GM23338 (cell line): ENCODE measurements around the gene PAEP. TPM values are rescaled to one million over a fixed set of nuclear protein-coding genes. Genes with fewer than 3 reads are reported as not detected.

ENCODE experiments used
- ATAC-seq: fragments of 200-7000 bp; cut with Tn5 transposase; 3 replicates; pipeline ENCODE4 v1.9.1; 2020
- DNase-seq: peaks from one replicate; pipeline ENCODE4 v3.0.0-alpha.2; 2015; ENCODE audit warnings: low spot score
- H2AFZ ChIP-seq: fragments of 200-600 bp; sonication (generic); 2 replicates; pipeline ENCODE4 v1.8.0; 2016; ENCODE audit warnings: antibody characterized with exemption, mild to moderate bottlenecking, moderate library complexity
- H3F3A ChIP-seq: fragments of 200-600 bp; sonication (generic); replicated peaks from 2 replicates; pipeline ENCODE4 v1.8.0; 2017; ENCODE audit warnings: antibody characterized with exemption, mixed run types, low read depth
- H3K27ac ChIP-seq: fragments of 200-600 bp; sonication (generic); 2 replicates; pipeline ENCODE4 v1.6.1; 2016; ENCODE audit warnings: low read depth
- H3K27me3 ChIP-seq: fragments of 200-600 bp; sonication (generic); 2 replicates; pipeline ENCODE4 v1.8.0; 2016; ENCODE audit warnings: mild to moderate bottlenecking, mixed run types, moderate library complexity; ENCODE audit not compliant: insufficient read depth
- H3K36me3 ChIP-seq: fragments of 200-600 bp; sonication (generic); 2 replicates; pipeline ENCODE4 v1.8.0; 2016; ENCODE audit warnings: mild to moderate bottlenecking; ENCODE audit not compliant: insufficient read depth
- H3K4me1 ChIP-seq: fragments of 200-600 bp; sonication (generic); 2 replicates; pipeline ENCODE4 v1.8.0; 2016; ENCODE audit warnings: mild to moderate bottlenecking, moderate library complexity; ENCODE audit not compliant: insufficient read depth
- H3K4me2 ChIP-seq: fragments of 200-600 bp; sonication (generic); 2 replicates; pipeline ENCODE4 v1.7.1; 2017; ENCODE audit warnings: mixed run types
- H3K4me3 ChIP-seq: fragments of 200-600 bp; sonication (generic); 2 replicates; pipeline ENCODE4 v1.6.1; 2016; ENCODE audit warnings: mixed run types
- H3K79me2 ChIP-seq: fragments of 200-600 bp; sonication (generic); replicated peaks from 2 replicates; pipeline ENCODE4 v1.8.0; 2017; ENCODE audit warnings: mild to moderate bottlenecking; ENCODE audit not compliant: insufficient read depth
- H3K9me2 ChIP-seq: fragments of 200-600 bp; sonication (generic); 2 replicates; pipeline ENCODE4 v1.8.0; 2017; ENCODE audit not compliant: insufficient read depth
- H4K20me1 ChIP-seq: fragments of 200-600 bp; sonication (generic); replicated peaks from 2 replicates; pipeline ENCODE4 v1.8.0; 2017; ENCODE audit warnings: mild to moderate bottlenecking; ENCODE audit not compliant: insufficient read depth
- H3K27ac Mint-ChIP-seq: 2 replicates; pipeline ENCODE4 v1.8.0; 2020; ENCODE audit warnings: inconsistent platforms, mild to moderate bottlenecking, moderate library complexity, mixed read lengths
- H3K27me3 Mint-ChIP-seq: 3 replicates; pipeline ENCODE4 v1.8.0; 2022; ENCODE audit warnings: low read depth, mild to moderate bottlenecking, moderate library complexity, mixed read lengths, inconsistent platforms; ENCODE audit not compliant: insufficient read depth, poor library complexity
- H3K36me3 Mint-ChIP-seq: 3 replicates; pipeline ENCODE4 v1.8.0; 2021; ENCODE audit warnings: low read depth, mild to moderate bottlenecking, inconsistent platforms, moderate library complexity, mixed read lengths
- H3K4me1 Mint-ChIP-seq: 3 replicates; pipeline ENCODE4 v1.8.0; 2020; ENCODE audit warnings: mild to moderate bottlenecking, inconsistent platforms, mixed read lengths
- H3K4me3 Mint-ChIP-seq: 3 replicates; pipeline ENCODE4 v1.8.0; 2021; ENCODE audit warnings: moderate library complexity, mild to moderate bottlenecking, inconsistent platforms, mixed read lengths
- H3K9me3 Mint-ChIP-seq: 3 replicates; pipeline ENCODE4 v1.8.0; 2020; ENCODE audit warnings: moderate library complexity, mild to moderate bottlenecking, inconsistent platforms, mixed read lengths
- CREB1 ChIP-seq: fragments of 250-450 bp; sonication (Bioruptor Pico); IDR thresholded peaks from 2 replicates; pipeline ENCODE4 v1.5.0; 2020; ENCODE audit warnings: low read depth, mild to moderate bottlenecking, moderate library complexity
- EZH2 ChIP-seq: fragments of 200-600 bp; sonication (generic); IDR thresholded peaks from one replicate; pipeline ENCODE4 v1.8.0; 2017; ENCODE audit warnings: antibody characterized with exemption, mild to moderate bottlenecking, low read depth; ENCODE audit not compliant: unreplicated experiment
- EZH2phosphoT487 ChIP-seq: fragments of 200-600 bp; sonication (generic); IDR thresholded peaks from one replicate; pipeline ENCODE4 v1.8.1; 2018; ENCODE audit warnings: antibody characterized with exemption; ENCODE audit not compliant: unreplicated experiment
- JUNB ChIP-seq: IDR thresholded peaks from one replicate; pipeline ENCODE4 v1.6.1; 2016; ENCODE audit warnings: antibody characterized with exemption; ENCODE audit not compliant: unreplicated experiment
- NANOG ChIP-seq: IDR thresholded peaks from 2 replicates; pipeline ENCODE4 v1.6.1; 2016; ENCODE audit warnings: antibody characterized with exemption, borderline replicate concordance
- POLR2AphosphoS5 ChIP-seq: IDR thresholded peaks from 2 replicates; pipeline ENCODE4 v1.6.1; 2016; ENCODE audit warnings: antibody characterized with exemption, low read depth
- STAT1 ChIP-seq: IDR thresholded peaks from one replicate; pipeline ENCODE4 v1.6.1; 2016; ENCODE audit warnings: antibody characterized with exemption; ENCODE audit not compliant: unreplicated experiment
- ZNF114 ChIP-seq: fragments of 250-450 bp; sonication (Bioruptor Pico); IDR thresholded peaks from 2 replicates; pipeline ENCODE4 v1.5.0; 2020; ENCODE audit warnings: mild to moderate bottlenecking, moderate library complexity
- ZNF331 ChIP-seq: fragments of 250-450 bp; sonication (Bioruptor Pico); IDR thresholded peaks from 2 replicates; pipeline ENCODE4 v1.5.0; 2020; ENCODE audit warnings: low read depth, mild to moderate bottlenecking, moderate library complexity
- polyA plus RNA-seq: library from polyadenylated mRNA; unstranded; fragments of >200 nt; fragmentation: Nextera tagmentation; extraction: Ambion mirVana; gene quantifications from 2 replicates; pipeline ENCODE4 v1.2.1, GENCODE V29; 2016
- total RNA-seq: library from RNA; depleted of rRNA; stranded (reverse); fragments of >200 nt; shearing (Covaris generic); gene quantifications from 2 replicates; pipeline ENCODE4 v1.2.3, GENCODE V29; 2014
- TF ChIP-seq, protein P1 (sequence below): IDR thresholded peaks from 2 replicates; pipeline ENCODE4 v1.6.1; 2016; ENCODE audit warnings: antibody characterized with exemption
- TF ChIP-seq, protein P2 (sequence below): fragments of 250-450 bp; sonication (Bioruptor Pico); IDR thresholded peaks from 2 replicates; pipeline ENCODE4 v1.5.0; 2020; ENCODE audit warnings: mild to moderate bottlenecking, moderate library complexity
- TF ChIP-seq, protein P3 (sequence below), 2 experiments: fragments of 200-600 bp in 1 of 2; sonication (generic) in 1 of 2; conservative IDR thresholded peaks; 2 replicates each; pipeline versions ENCODE4 v1.5.1 to v1.6.1; 2016 to 2017; ENCODE audit warnings: antibody characterized with exemption in 2 of 2, low read depth in 2 of 2, mild to moderate bottlenecking in 2 of 2, moderate library complexity in 1 of 2
- TF ChIP-seq, protein P4 (sequence below): IDR thresholded peaks from one replicate; pipeline ENCODE4 v1.6.1; 2018; ENCODE audit warnings: antibody characterized with exemption; ENCODE audit not compliant: unreplicated experiment

The PAEP gene
- total and polyA plus RNA-seq, 2 experiments from 2014 or later: not detected

- DNase-seq (no peak), ATAC-seq (no peak)
- no peaks in the 10 kb centered on the region for H3K79me2 ChIP-seq
- H3K9me2 ChIP-seq: 0 out of 2 replicates have a peak, but pooled peaks cover 6% of the 10 kb centered on the region
- H3K4me3 ChIP-seq: no peak overlapping the region
- peaks cover 11% of the 10 kb centered on the region for H3K9me3 Mint-ChIP-seq
- H3K27me3 ChIP-seq: no peaks in the 10 kb centered on the region
- no peaks in the 10 kb centered on the region for H3F3A ChIP-seq
- no peaks in the 10 kb centered on the region for H3K4me1 ChIP-seq
- no peak for TF ChIP-seq EZH2
- TF ChIP-seq STAT1: no peak
- TF ChIP-seq ZNF331 (CRISPR knock-in tag): no peak
- no peak for TF ChIP-seq JUNB
- TF ChIP-seq, protein P1, sequence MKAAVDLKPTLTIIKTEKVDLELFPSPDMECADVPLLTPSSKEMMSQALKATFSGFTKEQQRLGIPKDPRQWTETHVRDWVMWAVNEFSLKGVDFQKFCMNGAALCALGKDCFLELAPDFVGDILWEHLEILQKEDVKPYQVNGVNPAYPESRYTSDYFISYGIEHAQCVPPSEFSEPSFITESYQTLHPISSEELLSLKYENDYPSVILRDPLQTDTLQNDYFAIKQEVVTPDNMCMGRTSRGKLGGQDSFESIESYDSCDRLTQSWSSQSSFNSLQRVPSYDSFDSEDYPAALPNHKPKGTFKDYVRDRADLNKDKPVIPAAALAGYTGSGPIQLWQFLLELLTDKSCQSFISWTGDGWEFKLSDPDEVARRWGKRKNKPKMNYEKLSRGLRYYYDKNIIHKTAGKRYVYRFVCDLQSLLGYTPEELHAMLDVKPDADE: no peak
- no peak for TF ChIP-seq CREB1
- TF ChIP-seq, protein P2, sequence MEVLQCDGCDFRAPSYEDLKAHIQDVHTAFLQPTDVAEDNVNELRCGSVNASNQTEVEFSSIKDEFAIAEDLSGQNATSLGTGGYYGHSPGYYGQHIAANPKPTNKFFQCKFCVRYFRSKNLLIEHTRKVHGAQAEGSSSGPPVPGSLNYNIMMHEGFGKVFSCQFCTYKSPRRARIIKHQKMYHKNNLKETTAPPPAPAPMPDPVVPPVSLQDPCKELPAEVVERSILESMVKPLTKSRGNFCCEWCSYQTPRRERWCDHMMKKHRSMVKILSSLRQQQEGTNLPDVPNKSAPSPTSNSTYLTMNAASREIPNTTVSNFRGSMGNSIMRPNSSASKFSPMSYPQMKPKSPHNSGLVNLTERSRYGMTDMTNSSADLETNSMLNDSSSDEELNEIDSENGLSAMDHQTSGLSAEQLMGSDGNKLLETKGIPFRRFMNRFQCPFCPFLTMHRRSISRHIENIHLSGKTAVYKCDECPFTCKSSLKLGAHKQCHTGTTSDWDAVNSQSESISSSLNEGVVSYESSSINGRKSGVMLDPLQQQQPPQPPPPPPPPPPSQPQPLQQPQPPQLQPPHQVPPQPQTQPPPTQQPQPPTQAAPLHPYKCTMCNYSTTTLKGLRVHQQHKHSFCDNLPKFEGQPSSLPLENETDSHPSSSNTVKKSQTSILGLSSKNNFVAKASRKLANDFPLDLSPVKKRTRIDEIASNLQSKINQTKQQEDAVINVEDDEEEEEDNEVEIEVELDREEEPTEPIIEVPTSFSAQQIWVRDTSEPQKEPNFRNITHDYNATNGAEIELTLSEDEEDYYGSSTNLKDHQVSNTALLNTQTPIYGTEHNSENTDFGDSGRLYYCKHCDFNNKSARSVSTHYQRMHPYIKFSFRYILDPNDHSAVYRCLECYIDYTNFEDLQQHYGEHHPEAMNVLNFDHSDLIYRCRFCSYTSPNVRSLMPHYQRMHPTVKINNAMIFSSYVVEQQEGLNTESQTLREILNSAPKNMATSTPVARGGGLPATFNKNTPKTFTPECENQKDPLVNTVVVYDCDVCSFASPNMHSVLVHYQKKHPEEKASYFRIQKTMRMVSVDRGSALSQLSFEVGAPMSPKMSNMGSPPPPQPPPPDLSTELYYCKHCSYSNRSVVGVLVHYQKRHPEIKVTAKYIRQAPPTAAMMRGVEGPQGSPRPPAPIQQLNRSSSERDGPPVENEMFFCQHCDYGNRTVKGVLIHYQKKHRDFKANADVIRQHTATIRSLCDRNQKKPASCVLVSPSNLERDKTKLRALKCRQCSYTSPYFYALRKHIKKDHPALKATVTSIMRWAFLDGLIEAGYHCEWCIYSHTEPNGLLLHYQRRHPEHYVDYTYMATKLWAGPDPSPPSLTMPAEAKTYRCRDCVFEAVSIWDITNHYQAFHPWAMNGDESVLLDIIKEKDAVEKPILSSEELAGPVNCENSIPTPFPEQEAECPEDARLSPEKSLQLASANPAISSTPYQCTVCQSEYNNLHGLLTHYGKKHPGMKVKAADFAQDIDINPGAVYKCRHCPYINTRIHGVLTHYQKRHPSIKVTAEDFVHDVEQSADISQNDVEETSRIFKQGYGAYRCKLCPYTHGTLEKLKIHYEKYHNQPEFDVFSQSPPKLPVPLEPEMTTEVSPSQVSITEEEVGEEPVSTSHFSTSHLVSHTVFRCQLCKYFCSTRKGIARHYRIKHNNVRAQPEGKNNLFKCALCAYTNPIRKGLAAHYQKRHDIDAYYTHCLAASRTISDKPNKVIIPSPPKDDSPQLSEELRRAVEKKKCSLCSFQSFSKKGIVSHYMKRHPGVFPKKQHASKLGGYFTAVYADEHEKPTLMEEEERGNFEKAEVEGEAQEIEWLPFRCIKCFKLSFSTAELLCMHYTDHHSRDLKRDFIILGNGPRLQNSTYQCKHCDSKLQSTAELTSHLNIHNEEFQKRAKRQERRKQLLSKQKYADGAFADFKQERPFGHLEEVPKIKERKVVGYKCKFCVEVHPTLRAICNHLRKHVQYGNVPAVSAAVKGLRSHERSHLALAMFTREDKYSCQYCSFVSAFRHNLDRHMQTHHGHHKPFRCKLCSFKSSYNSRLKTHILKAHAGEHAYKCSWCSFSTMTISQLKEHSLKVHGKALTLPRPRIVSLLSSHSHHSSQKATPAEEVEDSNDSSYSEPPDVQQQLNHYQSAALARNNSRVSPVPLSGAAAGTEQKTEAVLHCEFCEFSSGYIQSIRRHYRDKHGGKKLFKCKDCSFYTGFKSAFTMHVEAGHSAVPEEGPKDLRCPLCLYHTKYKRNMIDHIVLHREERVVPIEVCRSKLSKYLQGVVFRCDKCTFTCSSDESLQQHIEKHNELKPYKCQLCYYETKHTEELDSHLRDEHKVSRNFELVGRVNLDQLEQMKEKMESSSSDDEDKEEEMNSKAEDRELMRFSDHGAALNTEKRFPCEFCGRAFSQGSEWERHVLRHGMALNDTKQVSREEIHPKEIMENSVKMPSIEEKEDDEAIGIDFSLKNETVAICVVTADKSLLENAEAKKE (CRISPR knock-in tag): no peak
- TF ChIP-seq POLR2AphosphoS5: no peak
- no peak for TF ChIP-seq ZNF114 (CRISPR knock-in tag)
- TF ChIP-seq EZH2phosphoT487: no peak
- no peak for TF ChIP-seq NANOG
- TF ChIP-seq, protein P3, sequence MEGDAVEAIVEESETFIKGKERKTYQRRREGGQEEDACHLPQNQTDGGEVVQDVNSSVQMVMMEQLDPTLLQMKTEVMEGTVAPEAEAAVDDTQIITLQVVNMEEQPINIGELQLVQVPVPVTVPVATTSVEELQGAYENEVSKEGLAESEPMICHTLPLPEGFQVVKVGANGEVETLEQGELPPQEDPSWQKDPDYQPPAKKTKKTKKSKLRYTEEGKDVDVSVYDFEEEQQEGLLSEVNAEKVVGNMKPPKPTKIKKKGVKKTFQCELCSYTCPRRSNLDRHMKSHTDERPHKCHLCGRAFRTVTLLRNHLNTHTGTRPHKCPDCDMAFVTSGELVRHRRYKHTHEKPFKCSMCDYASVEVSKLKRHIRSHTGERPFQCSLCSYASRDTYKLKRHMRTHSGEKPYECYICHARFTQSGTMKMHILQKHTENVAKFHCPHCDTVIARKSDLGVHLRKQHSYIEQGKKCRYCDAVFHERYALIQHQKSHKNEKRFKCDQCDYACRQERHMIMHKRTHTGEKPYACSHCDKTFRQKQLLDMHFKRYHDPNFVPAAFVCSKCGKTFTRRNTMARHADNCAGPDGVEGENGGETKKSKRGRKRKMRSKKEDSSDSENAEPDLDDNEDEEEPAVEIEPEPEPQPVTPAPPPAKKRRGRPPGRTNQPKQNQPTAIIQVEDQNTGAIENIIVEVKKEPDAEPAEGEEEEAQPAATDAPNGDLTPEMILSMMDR (conservative IDR thresholded peaks at IDR 0.05; ENCODE audit: low read depth in 2 of 2): no peak
- TF ChIP-seq, protein P4, sequence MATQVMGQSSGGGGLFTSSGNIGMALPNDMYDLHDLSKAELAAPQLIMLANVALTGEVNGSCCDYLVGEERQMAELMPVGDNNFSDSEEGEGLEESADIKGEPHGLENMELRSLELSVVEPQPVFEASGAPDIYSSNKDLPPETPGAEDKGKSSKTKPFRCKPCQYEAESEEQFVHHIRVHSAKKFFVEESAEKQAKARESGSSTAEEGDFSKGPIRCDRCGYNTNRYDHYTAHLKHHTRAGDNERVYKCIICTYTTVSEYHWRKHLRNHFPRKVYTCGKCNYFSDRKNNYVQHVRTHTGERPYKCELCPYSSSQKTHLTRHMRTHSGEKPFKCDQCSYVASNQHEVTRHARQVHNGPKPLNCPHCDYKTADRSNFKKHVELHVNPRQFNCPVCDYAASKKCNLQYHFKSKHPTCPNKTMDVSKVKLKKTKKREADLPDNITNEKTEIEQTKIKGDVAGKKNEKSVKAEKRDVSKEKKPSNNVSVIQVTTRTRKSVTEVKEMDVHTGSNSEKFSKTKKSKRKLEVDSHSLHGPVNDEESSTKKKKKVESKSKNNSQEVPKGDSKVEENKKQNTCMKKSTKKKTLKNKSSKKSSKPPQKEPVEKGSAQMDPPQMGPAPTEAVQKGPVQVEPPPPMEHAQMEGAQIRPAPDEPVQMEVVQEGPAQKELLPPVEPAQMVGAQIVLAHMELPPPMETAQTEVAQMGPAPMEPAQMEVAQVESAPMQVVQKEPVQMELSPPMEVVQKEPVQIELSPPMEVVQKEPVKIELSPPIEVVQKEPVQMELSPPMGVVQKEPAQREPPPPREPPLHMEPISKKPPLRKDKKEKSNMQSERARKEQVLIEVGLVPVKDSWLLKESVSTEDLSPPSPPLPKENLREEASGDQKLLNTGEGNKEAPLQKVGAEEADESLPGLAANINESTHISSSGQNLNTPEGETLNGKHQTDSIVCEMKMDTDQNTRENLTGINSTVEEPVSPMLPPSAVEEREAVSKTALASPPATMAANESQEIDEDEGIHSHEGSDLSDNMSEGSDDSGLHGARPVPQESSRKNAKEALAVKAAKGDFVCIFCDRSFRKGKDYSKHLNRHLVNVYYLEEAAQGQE: no peak
- peaks cover 3% of the 10 kb centered on the region; the same call in 1 of the 3 replicates for H3K36me3 Mint-ChIP-seq
- no peaks in the 10 kb centered on the region for H3K36me3 ChIP-seq
- H4K20me1 ChIP-seq: no peaks in the 10 kb centered on the region
- H3K27me3 Mint-ChIP-seq: peaks cover 3% of the 10 kb centered on the region
- no peak overlapping the region for H2AFZ ChIP-seq
- H3K27ac ChIP-seq: no peak overlapping the region
- no peaks in the 10 kb centered on the region for H3K4me1 Mint-ChIP-seq
- H3K4me3 Mint-ChIP-seq: no peak overlapping the region
- no peak overlapping the region for H3K4me2 ChIP-seq
- H3K27ac Mint-ChIP-seq: no peak overlapping the region
Observed at GRCh38 chr9:135581636-135582426, 20.3 kb downstream of the PAEP start.
